HepG2 (cell line): ENCODE measurements around the gene C4orf17. TPM values are rescaled to one million over a fixed set of nuclear protein-coding genes. Genes with fewer than 3 reads are reported as not detected.

ENCODE experiments used
- ATAC-seq: fragments of 200-7000 bp; cut with Tn5 transposase; 3 replicates; pipeline ENCODE4 v1.9.1; 2020; ENCODE audit warnings: mild to moderate bottlenecking, moderate library complexity
- BruUV-seq: library from RNA; stranded (reverse); fragments of 400-500 nt; replicated peaks from 2 replicates; lab custom pipeline; 2021; lab: Mats Ljungman, UMichigan
- CTCF ChIA-PET: fragments of 300-600 bp; formaldehyde crosslinking; extraction: SDS; loops from one replicate; lab custom pipeline; 2021; ENCODE audit warnings: low total read pairs, inconsistent platforms, low intra/inter-chr PET ratio; lab: Yijun Ruan, JAX
- POLR2A ChIA-PET: fragments of 350-600 bp; sonication (Branson Sonifier 250); formaldehyde crosslinking; loops from one replicate; lab custom pipeline; 2020; ENCODE audit warnings: antibody characterized with exemption, inconsistent platforms; lab: Yijun Ruan, JAX
- DNase-seq: peaks from one replicate; pipeline ENCODE4 v3.0.0-alpha.2; 2015; ENCODE audit warnings: low spot score
- FAIRE-seq: peaks from 3 replicates; lab custom pipeline; 2011; peaks lifted over from hg19 to GRCh38; lab: Jason Lieb, UNC
- H2AFZ ChIP-seq: one replicate; pipeline ENCODE4 v1.6.1; 2011; ENCODE audit warnings: low read length, inconsistent platforms
- H3K27ac ChIP-seq: fragments of 300-600 bp; 3 replicates; pipeline ENCODE4 v1.8.0; 2011; ENCODE audit warnings: mixed run types, mild to moderate bottlenecking, mixed read lengths, low read length, inconsistent platforms; ENCODE audit not compliant: insufficient read depth; ENCODE audit errors: extremely low read length
- H3K27me3 ChIP-seq, 2 experiments: fragments of 200-600 bp in 1 of 2; 2 replicates in 1 of 2; 3 replicates in 1 of 2; pipeline versions ENCODE4 v1.6.0 to v1.8.0; 2011; ENCODE audit warnings: low read length in 2 of 2, mild to moderate bottlenecking in 2 of 2, moderate library complexity in 2 of 2, inconsistent platforms in 1 of 2; ENCODE audit not compliant: insufficient read depth in 2 of 2, control insufficient read depth in 1 of 2
- H3K36me3 ChIP-seq, 2 experiments: fragments of 200-600 bp in 1 of 2; replicated peaks in 1 of 2; 2 replicates in 1 of 2; 3 replicates in 1 of 2; pipeline versions ENCODE4 v1.5.1 to v1.8.0; 2011; ENCODE audit warnings: low read length in 2 of 2, inconsistent platforms in 1 of 2; ENCODE audit not compliant: insufficient read depth in 2 of 2, control insufficient read depth in 1 of 2
- H3K4me1 ChIP-seq: 2 replicates; pipeline ENCODE4 v1.5.1; 2012; ENCODE audit warnings: low read length, inconsistent platforms; ENCODE audit not compliant: insufficient read depth
- H3K4me2 ChIP-seq: 2 replicates; pipeline ENCODE4 v1.6.0; 2011; ENCODE audit warnings: low read depth, low read length, inconsistent platforms
- H3K4me3 ChIP-seq, 3 experiments: fragments of 200-600 bp in 1 of 3; sonication (generic), shearing (Covaris generic) in 1 of 3; replicated peaks in 1 of 3; 2 replicates each; pipeline ENCODE4 v1.5.1; 2011 to 2016; ENCODE audit warnings: low read length in 3 of 3, inconsistent platforms in 2 of 3, low read depth in 2 of 3, mild to moderate bottlenecking in 2 of 3, control low read depth in 1 of 3, mixed read lengths in 1 of 3; ENCODE audit not compliant: insufficient read depth in 1 of 3
- H3K79me2 ChIP-seq: one replicate; pipeline ENCODE4 v1.6.1; 2011; ENCODE audit warnings: low read length, inconsistent platforms; ENCODE audit not compliant: insufficient read depth
- H3K9ac ChIP-seq: 2 replicates; pipeline ENCODE4 v1.6.0; 2011; ENCODE audit warnings: mild to moderate bottlenecking, low read depth, low read length, inconsistent platforms; ENCODE audit not compliant: insufficient read depth
- H3K9me3 ChIP-seq: 2 replicates; pipeline ENCODE4 v1.5.1; 2012; ENCODE audit warnings: mild to moderate bottlenecking, low read length
- H4K20me1 ChIP-seq: 2 replicates; pipeline ENCODE4 v1.6.0; 2011; ENCODE audit warnings: inconsistent platforms, mild to moderate bottlenecking, low read length, moderate library complexity; ENCODE audit not compliant: insufficient read depth
- FOXA3 ChIP-seq: IDR thresholded peaks from 2 replicates; pipeline ENCODE4 v1.6.1; 2016; ENCODE audit warnings: missing genetic modification reagents, missing compliant biosample characterization
- HIVEP1 ChIP-seq: sonication (generic); formaldehyde crosslinking; IDR thresholded peaks from 2 replicates; pipeline ENCODE4 v1.4.0; 2020; ENCODE audit warnings: mild to moderate bottlenecking, missing genetic modification reagents
- MTF2 ChIP-seq: sonication (generic); formaldehyde crosslinking; IDR thresholded peaks from 2 replicates; pipeline ENCODE4 v1.5.0; 2020; ENCODE audit warnings: missing genetic modification reagents, borderline replicate concordance
- TEAD3 ChIP-seq: optimal IDR thresholded peaks from 2 replicates; pipeline ENCODE3; 2016; ENCODE audit warnings: borderline replicate concordance
- WGBS: methylation state at CpG from one replicate; pipeline ENCODE4 v1.1.6; 2017; ENCODE audit warnings: low lambda C conversion rate; 5-methylcytosine and 5-hydroxymethylcytosine counted together
- in situ Hi-C: cut with HindIII; loops from 2 replicates; pipeline ENCODE4 v1.10.0; 2017; ENCODE audit warnings: low pct_unique_long_range_greater_than_20kb; ENCODE audit not compliant: extremely low pct_ligation_motif_present
- intact Hi-C: fragments of 100-400 bp; cut with micrococcal nuclease; formaldehyde crosslinking; loops from one replicate; pipeline ENCODE4 v1.10.0; 2022; ENCODE audit not compliant: unreplicated experiment
- polyA plus RNA-seq, 8 experiments: library from polyadenylated mRNA; depleted of rRNA in 3 of 8; stranded (reverse) in 7 of 8; unstranded in 1 of 8; fragments of >200 nt; fragmentation: Illumina TruSeq in 4 of 8; extraction: Trizol in 4 of 8; gene quantifications; 2 replicates each; pipeline versions ENCODE4 v1.2.1 to v1.2.3, GENCODE V29; 2011 to 2016; ENCODE audit warnings: low read depth in 4 of 8, missing spikeins in 1 of 8, mixed read lengths in 1 of 8; ENCODE audit not compliant: insufficient read depth in 1 of 8
- total RNA-seq, 5 experiments: library from RNA; depleted of rRNA; stranded (reverse); fragments of >200 nt; fragmentation: Illumina TruSeq; extraction: Trizol; gene quantifications; 2 replicates each; pipeline ENCODE4 v1.2.3, GENCODE V29; 2016; ENCODE audit warnings: low read depth in 1 of 5

The C4orf17 gene
- total and polyA plus RNA-seq, 2 of the 13 experiments (the other 11 are each of a cell fraction or from before 2014, with no cell fraction given): not detected

DNA sequence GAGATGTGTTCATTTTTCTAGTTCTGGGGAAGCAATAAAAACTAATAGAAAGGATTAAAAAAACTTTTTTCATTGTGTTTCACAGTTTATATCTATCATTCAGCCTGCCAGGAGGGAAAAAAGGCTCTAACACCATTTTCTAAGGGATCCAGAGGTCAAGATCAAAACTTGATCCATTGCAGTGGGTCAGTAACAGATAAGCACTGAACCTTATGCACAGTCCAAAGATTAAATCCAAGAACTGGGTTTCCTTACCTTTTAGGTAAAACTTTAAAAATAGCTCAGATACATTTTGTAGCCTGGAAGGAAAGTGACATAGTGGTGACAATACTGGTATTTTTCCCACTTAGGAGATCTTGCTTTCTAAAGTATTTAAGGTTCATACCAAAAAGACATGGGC, 76.5 kb downstream of the C4orf17 start:
- no peak for TF ChIP-seq FOXA3 (CRISPR knock-in tag)
- TF ChIP-seq MTF2 (CRISPR knock-in tag): no peak
- TF ChIP-seq HIVEP1 (CRISPR knock-in tag): no peak
- no TSS peak for BruUV-seq
- Histone ChIP-seq H3K4me3 (no peak overlapping the region), H3K9me3 (no peaks in the 10 kb centered on the region), H3K9ac (no peak overlapping the region), H3K36me3 (peaks cover 5 to 63% of the 10 kb centered on the region in 2 experiments), H4K20me1 (no peaks in the 10 kb centered on the region), H3K27ac (no peak overlapping the region), H2AFZ (no peak overlapping the region), H3K27me3 (no peaks in the 10 kb centered on the region; a peak in 1 of 5 replicates), H3K4me2 (no peak overlapping the region), H3K79me2 (no peaks in the 10 kb centered on the region), H3K4me1 (no peaks in the 10 kb centered on the region)
- FAIRE-seq (no peak), DNase-seq (no peak), ATAC-seq (no peak)
- in situ Hi-C loops (no loop called here), intact Hi-C loops (no loop called here)
- ChIA-PET CTCF (no interaction called here), POLR2A (interaction anchor here (1.3 kb wide), 1 partner anchor 24 kb away, joined by 4 read pairs; the partner anchor contains the start of gene TRMT10A)

DNA sequence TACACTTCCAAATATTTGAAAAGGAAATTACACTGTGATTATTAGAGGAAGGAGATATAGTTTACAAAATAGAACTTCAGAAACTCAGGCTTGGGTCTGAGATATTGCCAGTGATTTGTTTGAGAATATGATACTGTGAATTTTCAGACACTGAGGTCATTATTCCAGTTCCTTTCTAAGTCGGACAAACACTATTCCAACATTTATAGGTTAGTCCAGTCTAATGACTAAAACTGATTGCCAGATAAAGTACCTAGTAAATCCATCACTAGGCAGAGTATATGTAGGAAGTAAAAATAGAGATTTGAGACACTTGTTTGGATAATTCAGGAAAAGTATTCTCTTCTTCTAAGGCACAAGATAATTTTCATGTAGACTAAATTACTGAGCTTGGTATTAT, 77.0 kb downstream of the C4orf17 start:
- POLR2A ChIA-PET: interaction anchor here (1.3 kb wide), 1 partner anchor 25 kb away, joined by 4 read pairs; the partner anchor contains the start of gene TRMT10A
- H3K27ac ChIP-seq: no peak overlapping the region
- CTCF ChIA-PET: no interaction called here

More for the DNA sequence above, 77.0 kb downstream of the C4orf17 start:
- peaks cover 5 to 61% of the 10 kb centered on the region in 2 experiments for H3K36me3 ChIP-seq
- BruUV-seq: no TSS peak
- no peak for TF ChIP-seq TEAD3 (CRISPR knock-in tag)
- no peak for DNase-seq
- 94% methylated on average over 1 of the region's 1 CpG for WGBS
- no peak overlapping the region for H2AFZ ChIP-seq
- in situ Hi-C loops (no loop called here), intact Hi-C loops (no loop called here)
- no peak for ATAC-seq
- no peak for FAIRE-seq
- no peaks in the 10 kb centered on the region for H3K9me3 ChIP-seq
- H3K4me1 ChIP-seq: no peaks in the 10 kb centered on the region
- no peaks in the 10 kb centered on the region for H3K79me2 ChIP-seq
- H3K4me3 ChIP-seq: no peak overlapping the region
- H3K4me2 ChIP-seq: no peak overlapping the region
- H4K20me1 ChIP-seq: no peaks in the 10 kb centered on the region
- H3K9ac ChIP-seq: no peak overlapping the region
- no peaks in the 10 kb centered on the region; a peak in 1 of 5 replicates for H3K27me3 ChIP-seq
